Measurements from ENCODE around the gene SERGEF.

Gene SERGEF

GRCh38 chr11:17766590-17766989 lies 246.3 kb downstream of the SERGEF start:
- no peaks in the 10 kb centered on the region for H3K9me3 ChIP-seq (ENCODE audit: insufficient read depth, low read length)
- TF ChIP-seq ZNF274 (IDR thresholded peaks at IDR 0.05; ENCODE audit: low read depth, low read length) = no peak
- TF ChIP-seq SUZ12 (IDR thresholded peaks at IDR 0.05; ENCODE audit: extremely low read depth, insufficient read depth, insufficient read length) = no peak
- TF ChIP-seq YY1 (IDR thresholded peaks at IDR 0.05; ENCODE audit: insufficient read depth, insufficient read length) = no peak
- H3K9ac ChIP-seq (ENCODE audit: insufficient read length, low read depth) = no peak overlapping the region
- no peak for DNase-seq (ENCODE audit: low read depth, low spot score)
- no peaks in the 10 kb centered on the region for H3K36me3 ChIP-seq (ENCODE audit: insufficient read depth, insufficient read length, low read length)
- H3K27me3 ChIP-seq (ENCODE audit: insufficient read depth, insufficient read length) = no peaks in the 10 kb centered on the region
- H3K4me3 ChIP-seq (ENCODE audit: insufficient read length, low read depth) = no peak overlapping the region
- H3K4me1 ChIP-seq (ENCODE audit: insufficient read depth, insufficient read length) = peaks cover 5% of the 10 kb centered on the region

DNA sequence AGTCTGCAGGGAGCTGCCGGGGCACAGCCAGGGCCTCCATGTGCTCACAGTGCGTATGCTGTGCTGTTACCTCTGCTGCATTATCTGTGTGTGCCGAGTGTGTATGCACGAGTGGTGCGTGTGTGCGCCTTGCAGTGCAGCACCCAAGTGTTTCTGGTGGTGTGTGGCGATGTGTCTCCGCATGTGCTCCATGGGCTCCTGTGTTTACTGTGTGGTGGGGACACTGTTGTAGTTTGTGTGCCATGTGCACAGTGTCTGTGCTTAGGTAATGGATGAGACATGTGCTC lies 246.8 kb downstream of the SERGEF start:
- H3K9me3 ChIP-seq (ENCODE audit: insufficient read depth, low read length) = no peaks in the 10 kb centered on the region
- H3K4me3 ChIP-seq (ENCODE audit: insufficient read length, low read depth) = no peak overlapping the region
- DNase-seq (ENCODE audit: low read depth, low spot score) = no peak
- TF ChIP-seq ZNF274 (IDR thresholded peaks at IDR 0.05; ENCODE audit: low read depth, low read length) = no peak
- TF ChIP-seq YY1 (IDR thresholded peaks at IDR 0.05; ENCODE audit: insufficient read depth, insufficient read length) = no peak
- TF ChIP-seq SUZ12 (IDR thresholded peaks at IDR 0.05; ENCODE audit: extremely low read depth, insufficient read depth, insufficient read length) = no peak
- H3K9ac ChIP-seq (ENCODE audit: insufficient read length, low read depth) = no peak overlapping the region
- peaks cover 5% of the 10 kb centered on the region for H3K4me1 ChIP-seq (ENCODE audit: insufficient read depth, insufficient read length)
- no peaks in the 10 kb centered on the region for H3K27me3 ChIP-seq (ENCODE audit: insufficient read depth, insufficient read length)
- H3K36me3 ChIP-seq (ENCODE audit: insufficient read depth, insufficient read length, low read length) = no peaks in the 10 kb centered on the region

DNA sequence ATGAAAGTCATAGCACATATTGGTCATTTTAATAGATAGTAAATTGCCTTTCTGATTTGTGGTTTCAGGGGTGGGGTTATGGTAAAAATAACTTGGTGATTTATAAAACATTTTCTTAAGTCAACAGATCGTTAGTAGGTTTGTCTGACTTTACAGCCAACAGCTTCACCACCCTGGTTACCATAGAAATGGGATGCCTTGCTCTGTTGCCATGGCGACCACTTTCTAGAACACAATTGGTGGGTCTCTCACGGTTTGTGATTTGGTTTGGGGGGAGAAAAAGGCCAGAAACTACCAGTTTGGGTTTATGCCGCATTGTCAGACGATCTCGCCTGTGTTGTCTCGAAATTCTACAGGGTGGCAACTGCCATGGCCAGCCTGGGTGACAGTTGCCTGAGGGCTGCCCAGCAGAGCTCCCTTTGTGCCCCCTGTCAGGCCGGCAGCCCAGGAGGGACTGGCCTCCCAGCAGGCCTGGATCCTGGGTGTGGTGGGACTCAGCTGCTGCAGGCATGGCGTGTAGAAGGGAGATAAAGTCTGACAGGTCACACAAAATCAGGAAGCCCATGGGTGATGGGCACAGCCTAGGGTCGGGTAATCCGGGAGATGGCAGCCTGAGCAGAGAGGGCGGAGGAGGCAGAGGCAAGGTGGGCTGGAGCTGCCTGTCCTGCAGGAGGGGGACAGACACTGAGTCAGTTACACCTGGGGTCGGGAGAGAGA lies 247.3 kb downstream of the SERGEF start:
- TF ChIP-seq YY1 (IDR thresholded peaks at IDR 0.05; ENCODE audit: insufficient read depth, insufficient read length) (no peak), SUZ12 (IDR thresholded peaks at IDR 0.05; ENCODE audit: extremely low read depth, insufficient read depth, insufficient read length) (no peak), ZNF274 (IDR thresholded peaks at IDR 0.05; ENCODE audit: low read depth, low read length) (no peak)
- Histone ChIP-seq H3K4me1 (ENCODE audit: insufficient read depth, insufficient read length) (peaks cover 5% of the 10 kb centered on the region), H3K4me3 (ENCODE audit: insufficient read length, low read depth) (no peak overlapping the region), H3K36me3 (ENCODE audit: insufficient read depth, insufficient read length, low read length) (no peaks in the 10 kb centered on the region), H3K27me3 (ENCODE audit: insufficient read depth, insufficient read length) (no peaks in the 10 kb centered on the region), H3K9ac (ENCODE audit: insufficient read length, low read depth) (no peak overlapping the region), H3K9me3 (ENCODE audit: insufficient read depth, low read length) (no peaks in the 10 kb centered on the region)
- DNase-seq (ENCODE audit: low read depth, low spot score) = no peak

DNA sequence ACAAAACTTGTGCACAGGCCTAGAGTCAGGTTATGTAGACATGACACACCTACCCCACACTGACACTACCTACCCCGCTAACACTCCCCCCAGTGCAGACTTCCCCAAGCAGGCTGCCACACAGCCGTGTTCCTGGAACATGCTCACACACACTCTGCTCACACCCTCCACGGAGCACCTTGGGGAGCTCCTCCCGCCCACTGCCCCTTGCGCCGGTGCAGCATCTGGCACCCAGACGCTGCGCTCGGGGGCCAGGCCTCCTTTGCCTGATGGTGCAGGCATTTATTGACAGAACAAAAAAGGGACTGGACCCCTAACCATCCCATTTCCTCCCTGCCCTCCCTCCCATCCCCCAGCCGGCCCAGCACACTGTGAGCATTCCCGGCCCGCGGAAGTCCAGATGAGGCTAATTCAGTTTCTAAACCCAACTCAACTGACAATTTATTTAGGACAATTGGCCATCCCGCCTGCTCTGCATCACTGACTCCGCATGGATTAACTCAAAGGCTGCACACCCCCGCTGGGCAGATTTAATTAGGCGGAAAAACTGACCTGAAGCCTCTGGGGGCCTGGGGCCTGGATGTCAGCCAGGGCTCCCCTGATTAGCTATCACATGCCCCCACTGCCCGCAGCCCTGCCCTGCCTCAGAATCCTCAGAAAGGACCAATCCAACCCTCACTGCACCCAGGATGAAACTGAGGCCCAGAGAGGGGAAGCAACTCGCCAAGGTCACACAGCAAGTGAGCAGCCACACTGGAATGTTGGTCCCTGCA lies 248.2 kb downstream of the SERGEF start:
- H3K4me3 ChIP-seq (ENCODE audit: insufficient read length, low read depth) = no peak overlapping the region
- TF ChIP-seq SUZ12 (IDR thresholded peaks at IDR 0.05; ENCODE audit: extremely low read depth, insufficient read depth, insufficient read length) (no peak), YY1 (IDR thresholded peaks at IDR 0.05; ENCODE audit: insufficient read depth, insufficient read length) (no peak), ZNF274 (IDR thresholded peaks at IDR 0.05; ENCODE audit: low read depth, low read length) (no peak)
- H3K36me3 ChIP-seq (ENCODE audit: insufficient read depth, insufficient read length, low read length) = no peaks in the 10 kb centered on the region
- no peaks in the 10 kb centered on the region for H3K9me3 ChIP-seq (ENCODE audit: insufficient read depth, low read length)
- no peak for DNase-seq (ENCODE audit: low read depth, low spot score)
- peak overlapping the region; percentile 36 for H3K9ac ChIP-seq (ENCODE audit: insufficient read length, low read depth)
- no peaks in the 10 kb centered on the region for H3K27me3 ChIP-seq (ENCODE audit: insufficient read depth, insufficient read length)
- no peaks in the 10 kb centered on the region for H3K4me1 ChIP-seq (ENCODE audit: insufficient read depth, insufficient read length)

DNA sequence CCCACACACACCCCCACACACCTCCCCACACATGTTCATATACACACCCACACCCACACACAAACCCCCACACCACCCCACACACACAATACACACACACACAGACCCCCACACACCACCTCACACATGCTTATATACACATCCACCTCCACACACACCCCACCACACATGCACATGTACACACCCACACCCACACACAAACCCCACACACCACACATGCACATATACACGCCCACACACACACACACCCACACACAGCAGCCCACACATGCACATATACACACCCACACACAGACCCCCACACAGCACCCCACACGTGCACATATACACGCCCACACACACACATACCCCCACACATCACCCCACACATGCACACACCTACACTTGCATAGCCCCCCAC lies 249.1 kb downstream of the SERGEF start:
- Histone ChIP-seq H3K4me1 (ENCODE audit: insufficient read depth, insufficient read length) (no peaks in the 10 kb centered on the region), H3K36me3 (ENCODE audit: insufficient read depth, insufficient read length, low read length) (no peaks in the 10 kb centered on the region), H3K4me3 (ENCODE audit: insufficient read length, low read depth) (no peak overlapping the region), H3K27me3 (ENCODE audit: insufficient read depth, insufficient read length) (no peaks in the 10 kb centered on the region), H3K9ac (ENCODE audit: insufficient read length, low read depth) (no peak overlapping the region), H3K9me3 (ENCODE audit: insufficient read depth, low read length) (no peaks in the 10 kb centered on the region)
- DNase-seq (ENCODE audit: low read depth, low spot score) = no peak
- TF ChIP-seq SUZ12 (IDR thresholded peaks at IDR 0.05; ENCODE audit: extremely low read depth, insufficient read depth, insufficient read length) (no peak), ZNF274 (IDR thresholded peaks at IDR 0.05; ENCODE audit: low read depth, low read length) (no peak), YY1 (IDR thresholded peaks at IDR 0.05; ENCODE audit: insufficient read depth, insufficient read length) (no peak)

GRCh38 chr11:17763244-17763643 lies 249.6 kb downstream of the SERGEF start:
- Histone ChIP-seq H3K9me3 (ENCODE audit: insufficient read depth, low read length) (no peaks in the 10 kb centered on the region), H3K4me1 (ENCODE audit: insufficient read depth, insufficient read length) (no peaks in the 10 kb centered on the region), H3K36me3 (ENCODE audit: insufficient read depth, insufficient read length, low read length) (no peaks in the 10 kb centered on the region), H3K4me3 (ENCODE audit: insufficient read length, low read depth) (no peak overlapping the region), H3K27me3 (ENCODE audit: insufficient read depth, insufficient read length) (no peaks in the 10 kb centered on the region), H3K9ac (ENCODE audit: insufficient read length, low read depth) (no peak overlapping the region)
- TF ChIP-seq YY1 (IDR thresholded peaks at IDR 0.05; ENCODE audit: insufficient read depth, insufficient read length) = no peak
- TF ChIP-seq ZNF274 (IDR thresholded peaks at IDR 0.05; ENCODE audit: low read depth, low read length) = no peak
- no peak for TF ChIP-seq SUZ12 (IDR thresholded peaks at IDR 0.05; ENCODE audit: extremely low read depth, insufficient read depth, insufficient read length)
- DNase-seq (ENCODE audit: low read depth, low spot score) = no peak

- TF ChIP-seq YY1 (IDR thresholded peaks at IDR 0.05; ENCODE audit: insufficient read depth, insufficient read length) = no peak
- no peak for TF ChIP-seq ZNF274 (IDR thresholded peaks at IDR 0.05; ENCODE audit: low read depth, low read length)
- TF ChIP-seq SUZ12 (IDR thresholded peaks at IDR 0.05; ENCODE audit: extremely low read depth, insufficient read depth, insufficient read length) = no peak
- no peak overlapping the region for H3K9ac ChIP-seq (ENCODE audit: insufficient read length, low read depth)
- no peaks in the 10 kb centered on the region for H3K4me1 ChIP-seq (ENCODE audit: insufficient read depth, insufficient read length)
- H3K9me3 ChIP-seq (ENCODE audit: insufficient read depth, low read length) = no peaks in the 10 kb centered on the region
- no peaks in the 10 kb centered on the region for H3K36me3 ChIP-seq (ENCODE audit: insufficient read depth, insufficient read length, low read length)
- no peak for DNase-seq (ENCODE audit: low read depth, low spot score)
- H3K4me3 ChIP-seq (ENCODE audit: insufficient read length, low read depth) = no peak overlapping the region
- H3K27me3 ChIP-seq (ENCODE audit: insufficient read depth, insufficient read length) = no peaks in the 10 kb centered on the region
Measured at GRCh38 chr11:17762309-17762974, 250.4 kb downstream of the SERGEF start.

Measured in NT2/D1 (cell line).